ENCODE results near the gene SRI.

The SRI gene

DNA sequence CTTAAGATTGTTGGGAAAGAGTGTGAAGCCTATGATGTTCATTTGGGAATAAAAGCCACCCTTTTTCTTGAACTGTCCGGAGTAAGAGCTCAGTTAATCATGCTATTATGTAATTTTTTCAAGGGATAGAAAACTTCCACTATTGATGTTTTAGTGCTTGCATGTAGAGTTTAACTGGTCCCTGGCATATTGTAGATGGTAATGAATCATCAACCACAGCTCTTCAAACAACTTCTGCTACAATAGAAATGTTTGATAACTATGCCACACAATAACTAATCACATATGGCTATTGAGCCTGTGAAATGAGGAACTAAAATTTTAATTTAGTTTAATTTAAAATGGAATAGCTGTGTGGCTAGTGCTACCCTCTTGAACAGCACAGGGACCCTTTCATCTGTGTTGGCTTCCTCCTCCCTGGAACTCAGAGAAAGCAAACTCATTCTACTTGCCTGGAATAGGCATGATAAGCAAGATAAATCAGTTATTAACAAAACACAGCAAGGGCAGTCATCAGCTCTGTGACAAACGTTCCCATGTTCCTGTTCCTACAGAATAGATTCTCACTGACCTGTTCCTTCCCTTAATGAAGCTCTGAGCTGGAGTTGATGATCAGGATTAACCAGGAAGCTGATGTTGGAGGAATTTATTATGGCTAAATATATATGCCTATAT is 4.9 kb upstream of the SRI start:
- DNase-seq (ENCODE audit: low read depth in 2 of 2), result no peak

GRCh38 chr7:88223265-88223664 is 3.4 kb upstream of the SRI start:
- DNase-seq (ENCODE audit: low read depth in 2 of 2), result no peak

DNA sequence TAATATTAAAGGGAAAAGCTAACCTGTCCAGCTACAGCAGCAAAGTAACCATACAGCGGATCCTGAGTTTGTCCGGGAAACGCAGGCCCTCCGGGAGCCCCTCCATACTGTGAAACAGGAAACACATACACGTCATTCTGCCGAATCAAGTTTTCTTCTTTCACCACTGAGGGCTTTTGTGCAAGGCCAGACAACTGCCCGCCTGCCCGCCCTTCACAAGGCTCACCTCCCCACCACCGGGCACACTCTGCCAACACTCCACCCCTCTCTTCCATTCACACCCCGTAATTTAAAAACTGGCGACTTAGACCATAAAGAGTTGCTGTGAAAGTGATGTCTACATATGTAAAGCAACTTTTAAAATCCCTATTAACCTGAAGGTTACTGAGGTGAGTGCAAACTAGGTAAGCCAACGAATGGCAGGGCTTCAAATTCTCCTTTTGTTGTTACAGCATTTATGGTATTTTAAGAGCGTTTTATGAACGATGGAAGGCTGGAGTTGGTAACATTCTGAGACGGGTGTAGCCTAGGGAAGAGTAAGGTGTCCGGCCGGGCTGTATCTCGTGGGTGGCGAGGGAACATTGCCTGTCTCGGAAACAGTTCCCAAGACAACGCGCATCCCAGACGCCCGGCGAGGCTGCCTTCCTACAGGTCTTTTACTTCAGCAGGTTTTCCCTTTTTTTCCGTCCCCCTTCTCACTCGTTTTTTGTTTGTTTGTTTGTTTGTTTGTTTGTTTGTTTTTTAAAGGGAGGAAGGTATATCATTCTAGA is 817 bp downstream of the SRI start:
- DNase-seq (ENCODE audit: low read depth in 2 of 2), result peak in 1 of 2 donors; percentile 12

- no peak for DNase-seq (ENCODE audit: low read depth in 2 of 2)
Observed at GRCh38 chr7:88218429-88218745, 1.5 kb downstream of the SRI start.

DNA sequence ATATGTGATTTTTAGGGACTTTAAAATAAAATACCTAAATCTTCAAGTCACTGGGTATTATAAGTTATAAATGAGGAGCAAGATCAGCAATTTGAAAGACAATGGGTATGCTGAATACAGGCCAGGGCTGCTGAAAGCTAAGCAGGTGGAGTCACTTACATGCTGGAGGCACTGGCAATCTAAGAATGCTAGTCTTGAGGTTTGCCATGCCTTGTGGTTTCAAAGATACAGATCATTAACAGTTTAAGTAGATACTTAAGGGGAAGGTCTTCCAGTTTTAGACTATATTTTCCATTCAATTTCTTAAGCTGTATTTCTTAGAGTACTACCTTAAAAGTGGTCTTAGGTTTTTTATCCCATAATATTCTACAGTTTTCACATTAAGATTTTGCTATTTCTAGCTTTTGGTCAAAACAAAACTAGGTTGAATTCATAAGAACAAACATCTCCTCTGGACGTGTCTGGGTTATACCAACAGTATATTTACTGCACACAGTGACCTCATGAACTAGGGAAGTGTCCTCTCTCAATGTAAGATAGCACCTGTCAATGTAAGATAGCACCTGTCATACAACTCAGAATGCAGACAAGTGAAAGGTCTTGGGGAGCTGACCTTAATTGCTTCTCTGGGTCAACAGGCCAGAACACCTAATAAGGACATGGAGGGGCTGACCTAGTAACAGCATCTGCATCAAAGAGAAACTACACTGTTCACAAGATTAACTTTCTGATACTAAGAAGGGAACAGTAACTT is 2.0 kb downstream of the SRI start:
- DNase-seq (ENCODE audit: low read depth in 2 of 2), result no peak

DNA sequence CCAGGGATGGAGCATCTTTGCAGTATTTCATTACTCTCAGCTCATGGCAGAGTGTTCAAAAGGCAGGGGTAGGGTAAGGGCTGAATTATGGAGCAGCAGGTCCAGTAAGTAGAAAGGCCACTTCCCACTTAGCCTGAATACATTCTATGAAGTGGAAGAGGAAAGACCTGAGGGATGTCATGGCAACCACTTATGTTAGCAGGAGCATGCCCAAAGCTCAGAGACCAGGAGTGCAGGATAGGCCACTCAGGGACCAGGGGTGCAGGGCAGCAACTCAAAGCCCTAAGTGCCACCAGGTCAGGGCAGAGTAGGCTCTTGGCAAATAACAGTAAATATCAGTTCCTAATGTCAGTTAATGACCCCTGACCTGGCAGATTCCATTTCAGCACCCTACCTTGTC is 3.6 kb downstream of the SRI start:
- no peak for DNase-seq (ENCODE audit: low read depth in 2 of 2)

- DNase-seq (ENCODE audit: low read depth in 2 of 2), result no peak
Observed at GRCh38 chr7:88215295-88215694, 4.5 kb downstream of the SRI start.

GRCh38 chr7:88214456-88214855 is 5.4 kb downstream of the SRI start:
- DNase-seq (ENCODE audit: low read depth in 2 of 2), result no peak

DNA sequence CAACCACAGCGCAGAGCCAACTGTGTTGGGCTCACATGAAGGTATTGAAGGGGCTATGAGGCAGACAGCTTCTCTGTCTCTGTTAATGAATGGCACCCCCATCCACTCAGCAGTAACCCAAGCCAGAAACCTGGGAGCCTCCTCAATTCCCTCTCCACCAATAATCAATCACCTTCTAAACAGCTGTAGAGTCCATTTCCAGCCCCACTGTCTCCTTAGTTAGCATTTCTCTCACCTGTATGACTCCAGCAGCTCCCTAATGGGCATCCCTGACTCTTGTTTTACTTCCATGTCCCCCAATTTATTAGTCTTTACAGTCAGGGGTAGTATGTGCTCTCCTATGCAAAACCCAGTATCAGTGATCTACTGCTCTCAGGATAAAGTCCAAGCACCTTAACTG is 6.9 kb downstream of the SRI start:
- DNase-seq (ENCODE audit: low read depth in 2 of 2), result no peak

DNA sequence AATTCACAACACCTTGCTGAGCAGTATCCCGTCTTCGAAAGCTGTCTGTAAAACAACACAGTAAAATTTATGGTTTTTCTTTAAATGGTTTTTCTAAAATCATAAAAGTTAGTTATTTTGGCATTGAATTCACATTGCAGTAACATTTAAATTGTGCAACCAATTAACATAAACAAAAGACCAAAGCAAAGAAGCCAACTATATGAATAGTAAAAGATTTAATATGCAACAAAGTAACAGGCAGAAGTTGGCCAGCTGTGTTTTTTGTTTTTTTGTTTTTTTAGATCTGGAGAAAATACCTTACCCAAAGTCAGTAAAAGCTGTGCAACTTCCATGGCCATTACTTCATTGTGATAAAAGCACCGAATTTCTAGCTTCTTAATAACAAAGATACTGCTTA is 11.3 kb downstream of the SRI start:
- DNase-seq (ENCODE audit: low read depth in 2 of 2), result no peak

DNA sequence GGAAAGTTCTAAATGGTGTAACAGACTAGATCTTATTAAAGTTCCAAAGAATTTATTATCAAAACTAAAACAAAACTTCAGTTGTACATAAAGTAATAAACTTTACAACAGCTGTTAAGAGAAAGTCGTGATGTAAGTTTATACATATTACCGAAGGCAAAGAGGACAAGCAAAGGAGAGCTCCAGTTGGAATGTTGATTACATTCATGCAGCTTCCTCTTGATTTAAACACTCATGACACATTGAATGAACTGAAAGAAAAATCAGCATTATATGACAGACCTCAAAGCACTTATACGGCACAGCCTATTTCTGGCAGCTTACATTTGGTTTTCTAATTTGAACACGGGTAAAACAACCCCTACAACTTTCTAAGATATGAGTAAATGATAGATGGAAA is 13.6 kb downstream of the SRI start:
- no peak for DNase-seq (ENCODE audit: low read depth in 2 of 2)

DNA sequence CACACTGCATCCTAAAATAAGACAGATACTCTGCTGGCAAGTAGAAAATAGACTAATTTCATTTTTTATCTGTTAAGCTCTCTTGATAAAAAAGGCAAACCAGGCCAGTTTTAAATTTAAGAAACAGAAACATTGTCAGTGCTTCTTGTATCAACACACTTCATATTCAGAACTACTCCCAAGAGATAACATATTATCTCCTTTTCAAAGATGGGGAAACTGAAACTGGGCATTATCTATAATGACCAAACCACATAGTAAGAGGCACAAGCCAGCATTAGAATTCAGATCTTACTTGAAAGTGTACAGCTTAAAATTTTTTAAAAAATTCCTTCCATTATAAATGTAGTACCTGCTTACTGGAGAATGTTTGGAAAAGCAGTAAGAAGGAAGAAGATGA is 14.7 kb downstream of the SRI start:
- DNase-seq (ENCODE audit: low read depth in 2 of 2), result no peak

GRCh38 chr7:88204525-88205110 is 15.2 kb downstream of the SRI start:
- no peak for DNase-seq (ENCODE audit: low read depth in 2 of 2)

- DNase-seq (ENCODE audit: low read depth in 2 of 2), result no peak
Observed at GRCh38 chr7:88203401-88203800, 16.4 kb downstream of the SRI start.

DNA sequence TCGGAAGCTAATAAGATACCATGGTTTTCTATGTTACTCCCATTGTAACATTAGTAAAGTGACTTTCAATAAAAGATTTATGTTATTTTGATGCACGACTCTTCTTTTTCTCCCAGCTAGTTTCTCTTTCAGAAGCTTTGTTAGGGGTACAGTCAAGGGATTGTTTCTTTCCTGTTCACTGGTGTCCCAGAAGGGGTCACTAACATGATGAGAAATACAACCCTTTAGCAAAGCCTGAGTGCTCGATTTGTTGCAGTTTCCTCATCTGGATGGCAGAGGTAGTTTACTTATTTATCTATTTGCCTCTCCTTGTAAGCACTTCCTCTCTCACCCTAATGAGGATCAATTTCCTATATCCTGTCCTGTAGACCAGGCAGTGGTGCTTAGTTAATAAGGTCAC is 17.0 kb downstream of the SRI start:
- DNase-seq (ENCODE audit: low read depth in 2 of 2), result no peak

- DNase-seq (ENCODE audit: low read depth in 2 of 2), result no peak
Observed at GRCh38 chr7:88202278-88202677, 17.6 kb downstream of the SRI start.

DNA sequence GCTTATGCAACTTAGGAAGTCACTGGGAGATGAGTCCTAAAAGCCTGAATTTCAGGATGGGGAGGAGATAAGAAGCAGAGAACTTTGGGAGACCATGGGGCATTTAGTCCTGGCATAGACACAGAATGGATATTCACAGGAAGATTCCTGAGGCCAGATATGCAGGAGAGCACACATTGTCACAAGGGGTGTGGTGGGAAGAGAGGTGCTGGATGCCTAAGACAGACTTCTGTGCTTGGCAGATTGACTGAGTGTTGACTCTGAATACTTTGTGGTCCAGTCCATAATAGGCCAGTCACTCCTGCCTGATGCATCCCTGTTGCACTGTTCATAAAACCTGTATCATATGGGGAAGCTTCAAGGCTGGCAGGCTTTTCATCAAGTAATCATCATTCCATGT is 18.5 kb downstream of the SRI start:
- DNase-seq (ENCODE audit: low read depth in 2 of 2), result no peak

- DNase-seq (ENCODE audit: low read depth in 2 of 2), result no peak
Observed at GRCh38 chr7:88200789-88201188, 19.0 kb downstream of the SRI start.

DNA sequence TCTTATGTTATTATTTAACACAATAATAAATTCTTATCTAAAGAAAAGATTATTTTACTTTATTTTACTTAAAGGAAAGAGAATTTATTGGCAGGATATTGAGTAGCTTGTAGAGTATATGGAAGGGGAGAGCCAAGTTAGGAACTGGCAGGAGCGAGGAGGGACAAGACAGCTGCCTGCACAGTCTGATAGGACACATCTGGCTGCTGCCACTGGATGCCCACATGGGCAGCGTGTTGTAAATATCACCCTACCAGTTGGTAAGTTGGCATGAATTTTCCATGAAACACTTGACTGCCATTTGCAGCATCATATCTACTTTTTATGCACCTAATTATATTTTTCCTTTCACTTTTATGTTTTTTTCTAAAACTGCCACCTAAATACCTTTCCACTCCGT is 19.6 kb downstream of the SRI start:
- DNase-seq (ENCODE audit: low read depth in 2 of 2), result no peak

DNA sequence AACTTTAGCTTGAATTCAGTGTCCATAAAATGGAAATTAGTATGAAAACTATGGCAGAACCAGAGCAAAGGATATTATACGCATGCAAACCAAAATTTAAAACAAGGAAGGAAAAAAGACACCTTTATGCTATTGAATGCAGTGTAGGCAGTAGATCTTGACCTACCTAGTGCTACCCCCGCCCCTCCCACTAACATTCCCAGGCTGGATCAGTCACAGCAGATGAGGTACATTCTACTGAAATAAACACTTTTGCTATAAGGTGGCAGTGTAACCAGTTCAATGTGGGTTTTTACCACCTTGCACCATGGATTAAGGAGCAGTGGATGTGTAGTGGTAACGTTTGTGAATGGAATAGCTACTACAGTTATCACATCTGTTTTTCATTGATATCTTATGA is 27.9 kb downstream of the SRI start:
- DNase-seq (ENCODE audit: low read depth in 2 of 2), result no peak

- DNase-seq (ENCODE audit: low read depth in 2 of 2), result no peak
Observed at GRCh38 chr7:88185650-88186049, 34.2 kb downstream of the SRI start.

DNA sequence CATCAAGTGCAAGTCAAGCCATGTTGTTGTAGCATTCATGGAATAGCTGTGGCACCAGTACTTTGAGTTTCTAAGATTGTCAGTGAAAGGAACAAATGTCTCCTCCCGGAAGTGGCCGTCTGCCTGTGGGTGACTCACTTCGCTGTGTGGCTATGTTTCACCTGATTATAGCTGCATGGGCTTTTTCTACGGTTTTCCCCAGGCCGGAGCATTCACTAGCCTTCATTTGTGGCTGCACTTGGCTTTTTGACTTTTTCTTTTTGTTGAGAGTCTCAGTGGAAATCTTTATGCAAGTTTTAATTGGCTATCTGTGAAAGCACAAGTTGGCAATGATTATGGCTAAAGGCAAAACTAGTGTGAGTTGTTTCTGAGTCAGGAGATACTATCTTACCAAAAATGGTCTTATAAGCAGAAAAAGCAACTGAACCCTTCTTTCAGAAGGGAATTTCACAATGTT is 35.0 kb downstream of the SRI start:
- DNase-seq (ENCODE audit: low read depth in 2 of 2), result peak in 1 of 2 donors; percentile 3

DNA sequence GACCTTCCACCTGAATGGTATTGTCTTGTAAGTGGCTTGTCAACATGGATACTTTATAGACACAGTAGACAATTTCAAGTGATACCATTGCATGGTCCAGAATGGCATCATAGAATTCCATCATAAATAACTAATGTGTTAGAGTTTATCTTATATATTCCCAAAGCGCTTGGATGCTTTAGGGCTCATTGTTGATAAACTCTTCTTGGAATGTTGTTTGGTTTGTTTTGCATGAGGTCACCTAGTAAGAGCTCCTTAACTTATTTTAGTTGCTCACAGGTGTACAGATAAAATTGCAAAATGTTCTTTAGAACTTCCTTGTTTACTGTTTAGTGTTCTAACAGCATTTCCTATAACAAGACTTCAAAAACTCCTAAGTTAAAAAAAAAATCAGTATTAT is 36.8 kb downstream of the SRI start:
- DNase-seq (ENCODE audit: low read depth in 2 of 2), result no peak
